Activated CD4-positive, alpha-beta T cell treated with anti-CD3 and anti-CD28 coated beads, Interleukin-2, amount 50 U/mL, for 24 hours (primary cell): ENCODE measurements around the gene CFAP68.
A peak's percentile ranks its signal among the peaks of the same experiment; 100 is the strongest.

Experiments used
- DNase-seq, 2 donors: peaks; one replicate each; pipeline ENCODE4 v3.0.0-alpha.2; 2020; ENCODE audit warnings: low read depth in 1 of 2, low spot score in 1 of 2

CFAP68 gene

GRCh38 chr11:111878849-111879636 is at the start of gene CFAP68, which contains the start of gene FDXACB1:
Gene CFAP68, plus strand, starts transcription at chr11:111879541. Its CDS starts 20 bp downstream, at chr11:111879561.
Gene FDXACB1, minus strand, starts transcription at chr11:111879165. Its CDS starts 33 bp downstream, at chr11:111879132.
- peak; percentile 92 to 94 for DNase-seq

- no peak for DNase-seq
Measured at GRCh38 chr11:111833524-111833923, 45.8 kb upstream of the CFAP68 start.

- DNase-seq, result no peak
Measured at GRCh38 chr11:111834432-111835163, 44.7 kb upstream of the CFAP68 start.

GRCh38 chr11:111835665-111836064 is 43.7 kb upstream of the CFAP68 start:
- no peak for DNase-seq

GRCh38 chr11:111836162-111836561 is 43.2 kb upstream of the CFAP68 start:
- no peak for DNase-seq

GRCh38 chr11:111836721-111837120 is 42.6 kb upstream of the CFAP68 start:
- no peak for DNase-seq

GRCh38 chr11:111837366-111837891 is 41.9 kb upstream of the CFAP68 start:
- DNase-seq, result no peak

GRCh38 chr11:111838054-111838453 is 41.3 kb upstream of the CFAP68 start:
- DNase-seq, result no peak

GRCh38 chr11:111840143-111840542 is 39.2 kb upstream of the CFAP68 start:
- DNase-seq, result no peak

GRCh38 chr11:111841370-111842053 is 37.8 kb upstream of the CFAP68 start:
- DNase-seq, result peak; percentile 82 to 84

- no peak for DNase-seq
Measured at GRCh38 chr11:111843661-111844060, 35.7 kb upstream of the CFAP68 start.

GRCh38 chr11:111845276-111846028 is 33.9 kb upstream of the CFAP68 start:
- DNase-seq, result no peak

- DNase-seq, result no peak
Measured at GRCh38 chr11:111846063-111846462, 33.3 kb upstream of the CFAP68 start.

GRCh38 chr11:111846636-111847035 is 32.7 kb upstream of the CFAP68 start:
- no peak for DNase-seq

- no peak for DNase-seq
Measured at GRCh38 chr11:111849631-111850030, 29.7 kb upstream of the CFAP68 start.

- DNase-seq, result no peak
Measured at GRCh38 chr11:111851067-111851466, 28.3 kb upstream of the CFAP68 start.

- DNase-seq, result no peak
Measured at GRCh38 chr11:111851636-111852035, 27.7 kb upstream of the CFAP68 start.

GRCh38 chr11:111852103-111852502 is 27.2 kb upstream of the CFAP68 start:
- DNase-seq, result no peak

- no peak for DNase-seq
Measured at GRCh38 chr11:111855506-111855905, 23.8 kb upstream of the CFAP68 start.

GRCh38 chr11:111860257-111860656 is 19.1 kb upstream of the CFAP68 start:
- no peak for DNase-seq

GRCh38 chr11:111870113-111870512 is 9.2 kb upstream of the CFAP68 start:
- no peak for DNase-seq
